Coronary artery (tissue), 2 donors: ENCODE measurements around the gene MGRN1.

ENCODE experiments used
- DNase-seq: peaks from one replicate; pipeline ENCODE4 v3.0.0-alpha.2; 2017; ENCODE audit warnings: low spot score
- H3K27ac ChIP-seq, 2 donors: fragments of 200-600 bp; sonication (generic); one replicate each; pipeline ENCODE4 v1.5.1; 2016 to 2019
- H3K4me3 ChIP-seq: fragments of 200-600 bp; sonication (generic); 2 replicates; pipeline ENCODE4 v1.5.1; 2016; ENCODE audit warnings: mild to moderate bottlenecking, moderate library complexity
- TF ChIP-seq, protein P1 (sequence below): fragments of 200-600 bp; sonication (generic); IDR thresholded peaks from one replicate; pipeline ENCODE4 v1.5.1; 2019; ENCODE audit warnings: antibody characterized with exemption

Gene MGRN1

GRCh38 chr16:4704491-4704890 is 79.9 kb downstream of the MGRN1 start:
- Histone ChIP-seq H3K4me3 (no peak overlapping the region), H3K27ac (no peak overlapping the region)
- no peak for DNase-seq
- TF ChIP-seq, protein P1, sequence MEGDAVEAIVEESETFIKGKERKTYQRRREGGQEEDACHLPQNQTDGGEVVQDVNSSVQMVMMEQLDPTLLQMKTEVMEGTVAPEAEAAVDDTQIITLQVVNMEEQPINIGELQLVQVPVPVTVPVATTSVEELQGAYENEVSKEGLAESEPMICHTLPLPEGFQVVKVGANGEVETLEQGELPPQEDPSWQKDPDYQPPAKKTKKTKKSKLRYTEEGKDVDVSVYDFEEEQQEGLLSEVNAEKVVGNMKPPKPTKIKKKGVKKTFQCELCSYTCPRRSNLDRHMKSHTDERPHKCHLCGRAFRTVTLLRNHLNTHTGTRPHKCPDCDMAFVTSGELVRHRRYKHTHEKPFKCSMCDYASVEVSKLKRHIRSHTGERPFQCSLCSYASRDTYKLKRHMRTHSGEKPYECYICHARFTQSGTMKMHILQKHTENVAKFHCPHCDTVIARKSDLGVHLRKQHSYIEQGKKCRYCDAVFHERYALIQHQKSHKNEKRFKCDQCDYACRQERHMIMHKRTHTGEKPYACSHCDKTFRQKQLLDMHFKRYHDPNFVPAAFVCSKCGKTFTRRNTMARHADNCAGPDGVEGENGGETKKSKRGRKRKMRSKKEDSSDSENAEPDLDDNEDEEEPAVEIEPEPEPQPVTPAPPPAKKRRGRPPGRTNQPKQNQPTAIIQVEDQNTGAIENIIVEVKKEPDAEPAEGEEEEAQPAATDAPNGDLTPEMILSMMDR = no peak

DNA sequence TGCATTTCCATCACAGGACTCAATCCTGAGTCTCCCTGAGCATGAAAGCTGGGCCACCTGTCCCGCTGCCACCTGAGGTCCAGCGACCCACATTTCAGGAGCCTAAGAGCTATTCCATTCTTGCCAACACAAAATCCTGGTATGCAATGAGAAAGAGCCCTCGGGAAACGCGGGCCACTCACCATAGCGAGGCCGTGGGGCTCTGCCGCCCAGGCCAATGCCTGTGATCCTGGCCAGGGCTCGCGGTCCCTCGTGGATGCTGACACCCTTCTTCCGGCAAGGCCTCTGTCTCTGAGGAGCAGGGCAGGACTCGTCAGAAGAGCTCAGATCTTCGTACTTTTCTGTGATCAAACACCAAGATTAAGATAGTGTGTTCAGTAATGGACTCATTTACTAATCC is 80.3 kb downstream of the MGRN1 start:
- DNase-seq = no peak
- no peak overlapping the region for H3K4me3 ChIP-seq
- H3K27ac ChIP-seq = no peak overlapping the region
- TF ChIP-seq, protein P1 = no peak

GRCh38 chr16:4706871-4707270 is 82.2 kb downstream of the MGRN1 start:
- TF ChIP-seq, protein P1 = no peak
- no peak for DNase-seq
- Histone ChIP-seq H3K27ac (no peak overlapping the region), H3K4me3 (no peak overlapping the region)

- DNase-seq = no peak
- no peak overlapping the region for H3K27ac ChIP-seq
- TF ChIP-seq, protein P1 = no peak
- H3K4me3 ChIP-seq = no peak overlapping the region
These were observed 84.9 kb downstream of the MGRN1 start for GRCh38 chr16:4709481-4709880.

DNA sequence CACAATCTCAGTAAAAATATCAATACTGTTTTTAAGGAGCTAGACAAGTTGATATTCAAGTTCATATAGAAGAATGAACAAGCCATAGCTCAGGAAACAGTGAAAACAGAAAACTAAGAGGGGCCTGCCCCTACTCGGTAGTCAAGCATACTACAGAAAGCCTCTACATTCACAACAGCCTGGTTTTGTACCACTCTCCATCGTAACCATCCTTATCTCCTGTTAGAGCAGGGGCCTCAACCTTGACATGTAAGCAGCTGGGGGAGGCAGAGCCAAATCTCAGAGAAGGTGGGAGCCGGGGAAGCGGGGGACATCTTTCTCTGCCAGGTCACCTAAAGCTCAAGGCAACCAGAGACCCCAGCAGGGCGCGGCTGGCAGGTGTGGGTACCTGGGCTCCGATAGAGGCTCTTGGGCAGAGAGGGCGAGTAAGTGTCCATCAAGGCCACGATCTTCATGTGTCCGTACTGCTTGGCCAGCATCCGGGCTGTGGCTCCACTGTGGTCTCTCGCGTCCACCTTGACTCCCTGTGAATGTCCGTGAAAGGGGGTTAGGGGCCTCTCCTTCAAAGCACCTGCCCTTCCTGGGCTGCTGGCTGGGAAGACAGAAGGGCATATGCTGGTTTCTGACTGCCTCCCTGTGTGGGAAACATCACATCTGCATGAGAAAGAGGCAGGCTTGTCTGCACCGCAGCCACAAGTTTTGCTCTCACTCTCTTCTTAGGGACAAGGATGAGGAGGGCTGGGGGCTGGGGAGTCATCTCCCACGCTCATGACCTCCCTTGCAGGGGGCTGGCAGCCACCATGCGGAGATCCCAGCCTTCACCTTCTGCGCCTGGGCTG is 89.3 kb downstream of the MGRN1 start:
- DNase-seq = no peak
- Histone ChIP-seq H3K27ac (no peak overlapping the region), H3K4me3 (no peak overlapping the region)
- TF ChIP-seq, protein P1 = no peak

DNA sequence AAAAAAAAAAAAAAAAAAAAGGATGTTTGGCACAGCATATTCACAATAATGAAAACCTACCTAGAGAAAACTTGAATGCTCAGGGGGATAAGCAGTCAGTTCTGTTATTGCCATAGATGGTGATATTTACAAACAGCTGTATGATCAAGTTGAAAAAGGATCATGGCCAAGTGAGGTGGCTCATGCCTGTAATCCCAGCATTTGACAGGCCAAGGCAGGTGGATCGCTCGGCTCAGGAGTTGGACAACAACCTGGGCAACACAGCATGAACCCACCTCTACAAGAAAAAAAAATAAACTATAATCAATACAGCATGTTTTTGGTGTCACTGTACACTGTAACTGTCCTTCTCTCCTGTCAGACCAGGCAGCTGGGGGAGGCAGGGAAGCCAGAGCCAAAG is 90.4 kb downstream of the MGRN1 start:
- TF ChIP-seq, protein P1 = no peak
- no peak overlapping the region for H3K4me3 ChIP-seq
- DNase-seq = no peak
- no peak overlapping the region for H3K27ac ChIP-seq

- Histone ChIP-seq H3K27ac (no peak overlapping the region), H3K4me3 (no peak overlapping the region)
- no peak for DNase-seq
- TF ChIP-seq, protein P1 = no peak
These were observed 93.8 kb downstream of the MGRN1 start for GRCh38 chr16:4718466-4718865.
